Astrocyte of the hippocampus (primary cell): ENCODE measurements around the gene TP63.
A peak's percentile ranks its signal among the peaks of the same experiment; 100 is the strongest.

Source experiments
- DNase-seq: peaks from one replicate; pipeline ENCODE4 v3.0.0; 2011; ENCODE audit warnings: low read depth, low spot score

The TP63 gene

GRCh38 chr3:189911001-189911400 lies 279.8 kb downstream of the TP63 start:
- no peak for DNase-seq

GRCh38 chr3:189914799-189915198 lies 283.6 kb downstream of the TP63 start:
- DNase-seq = peak; percentile 75

DNA sequence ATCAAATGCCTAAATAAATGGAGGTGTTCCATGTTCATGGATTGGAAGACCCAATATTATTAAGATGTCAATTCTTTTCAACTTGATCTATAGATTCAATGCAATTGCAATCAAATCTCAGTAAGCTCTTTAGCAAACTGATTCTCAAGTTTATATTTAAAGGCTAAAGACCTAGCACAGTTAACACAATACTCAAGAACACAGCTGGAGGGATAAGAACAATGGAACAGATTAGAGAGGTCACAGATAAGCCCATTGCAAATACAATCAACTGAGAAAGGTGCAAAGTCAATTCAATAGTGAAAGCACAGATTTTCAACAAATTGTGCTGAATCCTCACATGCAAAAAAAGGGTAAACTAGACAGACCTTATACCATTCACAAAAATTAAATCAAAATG lies 290.6 kb downstream of the TP63 start:
- DNase-seq = no peak

- no peak for DNase-seq
These were observed 297.0 kb downstream of the TP63 start for GRCh38 chr3:189927975-189928895.

GRCh38 chr3:189936201-189936945 lies 305.2 kb downstream of the TP63 start:
- DNase-seq = no peak

DNA sequence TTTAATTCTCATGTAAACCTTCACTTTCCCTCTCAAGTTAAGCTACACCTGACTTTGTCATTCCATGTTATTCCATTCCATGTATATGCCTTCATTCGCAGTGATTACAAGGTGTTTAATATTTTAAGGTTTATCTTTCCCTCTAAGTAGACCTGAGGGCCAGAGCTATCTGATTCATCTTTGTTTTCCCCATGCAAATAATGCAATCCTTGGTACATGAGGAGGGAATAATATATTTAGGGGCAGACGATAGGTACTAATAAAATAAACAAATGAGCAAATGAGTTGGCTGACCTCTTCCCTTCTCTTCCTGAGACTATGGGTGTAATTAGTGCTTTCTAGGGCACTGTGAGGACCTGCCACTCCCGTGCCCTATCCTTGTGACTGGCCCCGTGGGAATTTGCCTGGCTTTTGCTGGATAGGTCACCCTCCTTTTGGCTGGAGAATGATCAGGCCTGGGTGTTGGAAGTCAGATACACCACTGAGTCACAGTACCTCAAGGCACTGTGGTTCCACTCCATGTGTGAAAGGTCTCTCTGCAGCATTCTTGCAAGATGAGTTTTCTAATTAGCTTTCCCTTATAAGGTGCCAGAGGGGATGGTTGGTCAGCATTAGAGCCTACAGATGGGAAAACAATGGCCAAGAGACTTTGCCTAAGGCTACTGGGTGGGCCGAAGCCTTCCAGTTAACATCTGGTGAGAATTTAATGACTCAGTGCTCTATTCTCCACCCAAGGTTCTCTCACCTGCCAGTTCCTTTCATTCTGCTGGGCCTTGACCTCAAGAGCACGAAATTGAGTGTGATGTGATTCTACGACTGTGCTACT lies 306.3 kb downstream of the TP63 start:
- peak; percentile 95 for DNase-seq

GRCh38 chr3:189941125-189941524 lies 309.9 kb downstream of the TP63 start:
- no peak for DNase-seq

- DNase-seq = peak; percentile 86
These were observed 310.5 kb downstream of the TP63 start for GRCh38 chr3:189941679-189942078.

- DNase-seq = no peak
These were observed 311.8 kb downstream of the TP63 start for GRCh38 chr3:189942948-189943347.

GRCh38 chr3:189944285-189945145 lies 313.3 kb downstream of the TP63 start:
- DNase-seq = no peak

DNA sequence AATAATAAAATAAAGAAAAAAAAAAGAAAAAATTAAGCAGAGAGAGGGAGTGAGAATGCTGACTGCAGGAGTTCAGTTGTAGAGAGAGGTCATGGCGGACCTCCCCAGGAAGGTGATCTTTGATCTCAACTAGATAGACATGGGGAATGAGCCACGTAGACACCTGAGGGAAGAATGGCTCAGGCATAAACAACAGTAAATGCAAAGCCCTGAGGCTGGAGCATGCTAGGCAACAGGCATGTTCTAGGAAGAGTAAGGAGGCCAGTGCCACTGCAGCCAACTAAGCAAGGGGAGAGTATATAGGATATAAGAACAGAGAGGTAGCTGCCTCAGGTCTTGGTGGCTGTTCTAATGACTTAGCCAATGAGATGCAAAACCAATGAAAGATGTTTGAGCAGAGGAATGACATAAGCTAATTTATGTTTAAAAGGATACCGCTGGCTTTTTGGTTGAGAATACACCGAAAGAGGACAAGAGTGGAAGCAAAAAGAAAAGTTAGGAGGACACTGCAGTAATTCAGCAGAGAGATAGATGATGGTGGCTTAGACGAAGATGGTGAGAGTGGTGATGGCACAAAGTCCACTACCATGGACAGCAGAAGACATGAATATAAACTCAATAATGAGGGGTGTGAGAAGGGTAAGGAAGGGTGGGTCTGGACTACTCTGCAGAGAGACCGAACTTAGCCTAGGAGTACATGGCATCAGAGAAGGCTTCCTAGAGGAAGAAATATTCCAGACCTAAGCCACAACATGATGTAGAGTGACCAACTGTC lies 314.9 kb downstream of the TP63 start:
- no peak for DNase-seq
